ENCODE data around the gene MYLK.

Gene MYLK

GRCh38 chr3:123660141-123660675, 223.9 kb downstream of the MYLK start:
- DNase-seq = no peak

GRCh38 chr3:123658852-123659206, 225.3 kb downstream of the MYLK start:
- DNase-seq = no peak

DNA sequence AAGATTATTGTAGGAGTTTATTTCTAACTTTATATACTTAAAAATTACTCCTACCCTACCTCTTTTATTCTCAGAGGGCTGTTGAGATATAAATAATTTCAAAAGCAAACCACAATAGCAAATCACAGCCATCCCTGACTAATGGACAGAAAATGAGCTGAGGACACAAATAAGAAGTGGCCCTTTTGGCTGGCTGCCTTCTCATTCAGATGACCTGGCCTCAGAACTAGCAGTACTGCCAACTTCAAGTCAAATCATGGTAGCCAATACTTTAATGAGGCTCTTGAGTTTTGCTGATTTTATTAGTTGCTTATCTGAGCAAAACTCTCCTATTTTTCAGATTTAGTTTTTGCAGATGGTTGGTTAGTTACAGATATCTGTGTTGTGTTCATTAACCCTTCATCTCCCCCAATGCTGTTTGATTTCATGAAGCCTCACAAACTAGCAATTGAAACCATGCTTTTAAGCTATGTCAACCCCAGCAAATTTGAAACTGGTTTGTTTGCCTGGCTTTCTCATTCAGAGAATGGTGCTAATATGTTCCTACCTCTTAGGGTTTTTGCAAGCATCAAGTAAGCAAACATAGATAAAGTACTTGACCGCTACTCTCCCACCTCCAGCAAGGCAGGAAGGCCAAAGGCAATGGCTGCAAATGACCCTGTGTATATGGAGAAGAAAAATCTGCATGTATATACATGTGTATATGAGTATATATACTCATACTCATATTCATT, 225.8 kb downstream of the MYLK start:
- no peak for DNase-seq

DNA sequence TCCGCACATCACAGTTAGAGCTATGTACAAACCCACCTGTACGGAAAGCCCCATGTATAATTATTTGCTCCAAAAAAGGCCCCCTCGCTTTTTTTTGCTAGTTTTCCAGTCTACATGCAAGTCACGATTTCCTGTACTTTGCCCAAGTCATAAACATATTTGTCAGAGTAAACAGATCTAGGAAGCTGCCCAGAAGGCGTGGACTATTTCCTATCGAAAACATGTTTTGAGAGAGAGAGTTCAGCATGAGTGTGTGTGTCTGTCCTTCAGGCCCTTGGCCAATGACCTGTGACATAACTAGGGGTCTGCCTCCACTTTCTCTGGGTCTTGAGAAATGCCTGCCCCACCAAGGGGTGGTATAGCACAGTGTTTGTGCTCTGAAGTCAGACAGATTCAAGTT, 226.6 kb downstream of the MYLK start:
- no peak for DNase-seq

GRCh38 chr3:123657111-123657510, 227.0 kb downstream of the MYLK start:
- DNase-seq = no peak

GRCh38 chr3:123656691-123657090, 227.4 kb downstream of the MYLK start:
- DNase-seq = no peak

GRCh38 chr3:123656274-123656673, 227.9 kb downstream of the MYLK start:
- no peak for DNase-seq

- no peak for DNase-seq
These were observed 228.7 kb downstream of the MYLK start for GRCh38 chr3:123655400-123655799.

GRCh38 chr3:123653221-123653682, 230.9 kb downstream of the MYLK start:
- no peak for DNase-seq

DNA sequence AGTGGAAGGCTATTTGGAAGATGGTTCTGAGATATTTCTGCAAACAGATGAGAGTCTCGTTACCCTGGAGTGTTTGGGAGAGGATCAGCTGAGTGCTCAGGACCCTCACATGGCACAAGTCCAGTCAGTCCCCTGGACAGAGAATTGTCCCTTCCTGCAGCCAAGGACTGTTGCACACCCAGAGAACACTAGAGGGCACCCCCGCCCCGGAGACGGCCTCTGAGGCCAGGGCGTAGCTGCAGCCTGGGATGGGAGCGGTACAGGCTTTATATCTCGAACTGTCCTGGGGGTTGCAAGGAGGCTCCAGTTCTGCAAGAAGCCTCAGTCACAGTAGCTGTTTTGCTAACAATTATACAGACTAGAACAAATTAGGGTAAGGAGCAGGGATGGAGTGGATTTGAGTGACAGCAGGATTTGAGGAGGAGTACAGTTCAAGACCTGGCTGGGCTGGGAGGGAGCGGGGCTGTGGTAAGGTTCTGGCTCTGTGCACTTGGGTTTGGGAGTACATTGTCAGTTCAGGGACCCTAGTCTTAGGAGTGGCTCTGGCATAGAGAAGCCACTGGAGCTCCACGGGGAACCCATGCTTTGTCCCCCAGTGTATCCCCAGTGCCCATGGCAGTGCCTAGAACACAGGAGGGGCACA, 231.7 kb downstream of the MYLK start:
- peak; percentile 29 for DNase-seq

DNA sequence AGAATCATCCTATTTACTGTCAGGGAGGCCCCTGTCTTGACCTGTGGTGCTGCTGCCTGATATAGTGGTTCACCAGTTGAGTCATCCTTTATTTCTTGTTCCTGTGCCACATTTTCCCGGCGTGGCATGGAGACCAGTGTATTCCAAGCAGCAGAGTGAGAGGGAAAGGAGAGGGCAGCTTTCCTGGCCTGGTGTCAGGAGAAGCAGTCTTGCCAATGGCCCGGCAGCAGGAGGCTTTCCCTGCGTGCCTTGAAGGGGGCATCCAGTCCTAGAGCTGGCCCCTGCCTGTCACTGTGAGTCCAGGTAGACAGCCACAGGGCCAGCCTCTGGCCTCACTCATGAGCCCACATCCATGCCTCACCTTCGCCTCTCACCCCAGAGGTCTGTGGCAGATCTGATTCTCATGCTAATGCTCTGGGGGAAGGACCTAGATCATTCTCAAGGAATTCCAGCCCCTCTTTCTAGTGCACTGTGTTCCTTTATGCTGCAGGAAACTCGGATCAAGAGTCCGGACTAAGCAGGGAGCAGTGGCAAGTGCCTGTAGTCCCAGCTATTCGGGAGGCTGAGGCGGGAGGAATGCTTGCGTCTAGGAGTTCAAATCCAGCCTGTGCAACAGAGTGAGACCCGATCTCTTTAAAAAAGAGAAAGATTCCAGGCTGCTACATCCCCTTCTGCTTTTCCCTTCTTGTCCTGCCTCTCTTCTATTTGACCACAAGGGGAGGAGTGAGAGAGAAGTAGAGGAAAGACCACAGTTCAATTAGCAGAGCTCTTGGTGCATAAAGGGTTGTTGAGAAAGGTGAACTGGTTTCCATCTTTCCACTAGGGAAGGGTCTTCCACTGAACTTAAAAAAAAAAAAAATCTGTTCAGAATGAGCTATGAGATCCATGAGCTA, 232.4 kb downstream of the MYLK start:
- DNase-seq = no peak

- no peak for DNase-seq
These were observed 234.0 kb downstream of the MYLK start for GRCh38 chr3:123650101-123650500.

DNA sequence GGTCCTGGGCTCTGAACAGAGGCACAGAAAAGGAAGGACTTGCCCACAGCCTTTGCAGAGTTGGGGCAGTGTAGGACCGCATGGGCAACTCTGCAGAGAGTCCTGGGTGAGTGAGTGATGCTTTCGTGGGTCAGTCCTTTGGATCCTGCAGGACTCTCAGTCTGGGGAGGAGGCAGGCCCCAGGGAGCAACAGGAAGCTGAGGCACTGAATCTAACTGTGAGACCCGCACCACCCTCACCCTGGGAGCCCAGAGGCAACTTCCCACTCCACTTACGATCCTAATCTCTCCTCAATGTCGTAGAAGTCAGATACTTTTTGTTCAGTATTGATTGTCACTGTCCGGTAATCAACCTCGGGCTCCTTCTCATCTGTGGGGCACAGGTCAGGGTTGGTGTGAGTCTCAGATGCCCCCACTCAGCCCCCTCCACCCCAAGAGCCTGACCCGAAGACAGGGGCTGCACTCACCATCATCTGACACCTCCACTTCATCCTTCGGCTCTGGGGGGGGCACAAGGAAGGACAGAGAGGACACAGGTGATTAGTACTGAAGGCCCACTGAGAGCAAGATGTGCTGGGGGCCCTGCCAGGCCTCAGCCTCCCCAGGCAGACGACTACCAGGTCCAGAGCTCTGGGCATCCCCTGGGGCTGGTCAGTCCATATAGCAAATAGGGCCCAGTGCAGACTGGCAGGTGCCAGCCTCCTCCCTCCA, 235.3 kb downstream of the MYLK start:
- DNase-seq = no peak

GRCh38 chr3:123644358-123644757, 239.8 kb downstream of the MYLK start:
- DNase-seq = no peak

DNA sequence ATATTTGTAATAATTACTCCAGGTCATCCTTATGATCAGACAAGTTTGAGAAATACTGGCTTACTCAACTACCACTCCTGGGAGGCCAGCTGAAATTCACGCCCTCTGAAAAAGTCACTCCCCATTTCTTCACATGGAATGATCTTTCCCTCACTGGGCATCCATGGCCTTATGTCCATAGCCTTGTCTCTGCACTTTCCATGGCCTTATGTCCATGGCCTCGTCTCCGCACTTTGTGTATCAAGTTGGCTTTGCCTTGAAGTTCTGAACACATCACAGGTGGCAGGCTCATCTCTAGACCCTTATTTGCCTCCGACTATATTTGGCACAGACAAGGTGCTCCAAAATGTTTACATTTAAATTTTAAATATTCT, 241.2 kb downstream of the MYLK start:
- DNase-seq = no peak

- peak; percentile 46 for DNase-seq
These were observed 241.8 kb downstream of the MYLK start for GRCh38 chr3:123642182-123642956.

GRCh38 chr3:123641505-123641904, 242.6 kb downstream of the MYLK start:
- DNase-seq = no peak

DNA sequence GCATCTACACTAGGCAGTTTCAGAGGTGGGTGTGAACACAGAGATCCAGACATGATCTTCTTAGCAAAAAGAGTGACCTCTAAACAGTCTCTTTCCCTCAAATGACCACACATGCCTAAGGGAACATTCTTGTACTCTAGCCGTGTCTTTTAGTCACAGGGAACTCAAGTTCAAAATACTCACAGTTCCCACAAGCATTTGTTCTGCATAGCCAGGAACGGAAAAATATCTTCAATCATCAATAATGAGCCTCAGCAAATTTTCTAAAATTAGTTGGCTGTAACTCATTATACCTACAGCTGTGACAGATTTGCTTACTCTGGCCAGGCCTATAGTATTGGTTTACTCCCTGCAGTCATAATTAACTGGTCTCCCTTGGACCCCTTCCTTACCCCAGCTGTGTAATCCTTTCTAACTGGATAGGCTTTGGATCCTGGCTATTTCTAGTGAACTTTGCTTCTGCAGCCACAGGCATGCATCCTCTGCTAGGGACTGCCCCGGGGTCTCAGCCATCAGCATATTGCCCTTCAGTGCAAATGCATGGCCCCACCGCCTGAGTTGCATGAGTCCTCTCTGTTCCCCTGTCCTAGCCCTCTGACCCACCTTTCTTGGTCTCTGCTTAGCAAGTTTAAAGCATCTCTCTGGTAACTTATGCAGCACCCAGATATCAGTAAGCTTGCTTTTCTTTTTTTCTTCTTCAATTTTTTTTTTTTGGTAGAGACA, 243.2 kb downstream of the MYLK start:
- no peak for DNase-seq

GRCh38 chr3:123640311-123640710, 243.8 kb downstream of the MYLK start:
- DNase-seq = no peak

DNA sequence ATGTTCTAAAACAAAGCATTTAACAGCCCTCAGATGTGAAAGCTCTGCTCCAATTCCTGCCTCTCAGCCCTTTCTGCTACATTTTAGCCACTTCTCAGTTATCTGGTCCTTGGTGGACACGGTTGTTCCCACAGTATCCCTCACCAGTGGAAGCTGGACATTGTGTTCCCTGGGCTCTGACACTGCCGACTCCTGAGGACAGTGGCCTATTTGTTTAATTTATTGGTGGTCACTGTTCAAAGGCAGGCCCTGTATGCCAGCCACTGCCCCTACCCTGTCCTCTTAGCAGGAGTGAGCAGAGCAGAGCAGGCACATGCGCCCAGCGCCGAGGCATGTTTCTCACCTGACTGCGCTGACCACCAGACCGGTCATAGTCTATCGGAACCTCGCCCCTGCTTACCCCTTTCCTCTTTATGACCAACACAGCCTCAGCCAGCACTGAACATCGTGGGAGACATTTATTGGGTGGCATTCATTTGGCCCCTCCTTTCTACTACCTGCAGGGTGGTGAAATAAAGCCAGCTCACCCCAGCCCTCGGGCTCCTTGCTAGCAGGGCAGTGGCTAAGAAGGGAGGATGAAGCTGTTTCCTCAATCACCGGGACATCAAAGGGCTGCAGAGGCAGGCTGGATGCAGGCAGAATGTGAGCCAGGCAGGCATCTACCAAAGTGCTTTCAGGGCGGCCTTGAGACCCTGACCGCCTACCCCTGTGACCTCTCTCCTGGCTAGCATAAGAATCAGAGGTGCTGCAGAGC, 245.0 kb downstream of the MYLK start:
- no peak for DNase-seq

GRCh38 chr3:123637841-123638240, 246.3 kb downstream of the MYLK start:
- DNase-seq = no peak

Measured in CD4-positive, alpha-beta T cell treated with Interferon gamma for 1 hour (primary cell).